GM12892 (cell line): ENCODE data around the gene PKNOX1.

Experiments
- POLR2A ChIP-seq: IDR thresholded peaks from 2 replicates; pipeline ENCODE4 v1.6.1; 2011; ENCODE audit warnings: low read depth, low read length, control low read depth
- POLR2AphosphoS5 ChIP-seq: IDR thresholded peaks from 2 replicates; pipeline ENCODE4 v1.6.1; 2011; ENCODE audit warnings: low read depth, low read length, control low read depth

GRCh38 chr21:43020177-43020576, 45.8 kb downstream of the PKNOX1 start:
- TF ChIP-seq POLR2A (no peak), POLR2AphosphoS5 (no peak)
